NCI-H2196 treated with DMSO at 0.1 percent for 48 hours (cell line): ENCODE results near the gene GNB5.
A peak's percentile ranks its signal among the peaks of the same experiment; 100 is the strongest.

ENCODE experiments used
- DNase-seq: peaks from one replicate; lab custom pipeline; 2025; ENCODE audit not compliant: unreplicated experiment; lab: John Stamatoyannopoulos, UW

Gene GNB5

DNA sequence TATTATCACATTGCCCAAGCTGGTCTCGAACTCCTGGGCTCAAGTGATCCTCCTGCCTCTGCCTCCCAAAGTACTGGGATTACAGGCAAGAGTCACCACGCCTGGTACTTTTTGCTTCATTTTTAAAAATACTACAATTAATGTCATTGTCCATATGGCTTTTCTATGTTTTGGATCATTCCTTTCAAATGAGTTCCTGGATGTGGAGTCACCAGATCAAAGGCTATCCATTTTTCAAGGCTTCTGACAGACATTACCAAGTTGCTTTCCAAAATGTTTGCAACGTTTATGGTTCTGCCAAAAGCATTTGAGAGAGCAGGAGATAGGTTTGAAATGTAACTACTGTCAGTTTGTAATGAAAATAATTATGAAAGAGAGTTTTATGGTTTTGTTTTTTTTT is 44.4 kb downstream of the GNB5 start:
- DNase-seq: no peak

DNA sequence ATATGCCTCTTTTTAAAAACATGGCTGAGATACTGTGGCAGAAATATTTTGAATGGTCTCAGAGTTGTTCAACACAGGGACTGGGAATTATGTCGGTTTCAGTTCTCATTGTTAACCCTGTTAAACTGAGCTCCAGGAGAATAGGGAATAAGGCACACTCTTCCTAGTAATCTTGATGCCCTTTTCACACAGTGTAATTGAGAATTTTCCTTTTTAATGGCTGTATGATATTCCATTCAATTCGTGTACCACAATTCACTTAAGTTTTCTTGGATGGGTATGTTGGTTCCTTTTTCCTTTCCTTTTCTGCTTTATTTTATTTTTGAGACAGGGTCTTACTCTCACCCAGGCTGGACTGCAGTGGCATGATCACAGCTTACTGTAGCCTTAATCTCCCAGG is 44.9 kb downstream of the GNB5 start:
- DNase-seq: no peak

DNA sequence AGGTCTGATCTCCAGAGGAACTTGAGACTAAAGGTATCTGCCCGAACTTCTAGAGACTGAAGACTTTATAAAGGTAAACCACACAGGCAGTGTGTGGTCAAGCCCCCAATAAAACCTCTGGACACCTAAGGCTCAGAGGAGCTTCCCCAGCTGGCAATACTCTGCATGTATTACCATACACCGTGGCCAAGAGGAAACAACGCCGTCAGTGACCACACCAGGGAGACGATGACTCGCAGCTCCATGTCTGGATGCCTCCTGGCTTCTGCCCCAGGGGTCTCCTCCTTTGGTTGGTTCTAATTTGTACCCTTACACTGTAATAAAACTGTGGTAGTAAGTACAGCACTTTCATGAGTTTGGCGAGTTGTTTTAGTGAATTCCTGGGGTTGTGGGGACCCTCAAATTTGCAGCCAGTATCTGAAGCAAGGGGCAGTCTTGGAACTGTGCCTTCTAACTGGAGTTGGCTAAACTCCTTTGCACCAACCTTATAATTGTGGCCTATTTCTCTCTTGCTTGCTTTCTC is 46.5 kb downstream of the GNB5 start:
- DNase-seq: no peak

DNA sequence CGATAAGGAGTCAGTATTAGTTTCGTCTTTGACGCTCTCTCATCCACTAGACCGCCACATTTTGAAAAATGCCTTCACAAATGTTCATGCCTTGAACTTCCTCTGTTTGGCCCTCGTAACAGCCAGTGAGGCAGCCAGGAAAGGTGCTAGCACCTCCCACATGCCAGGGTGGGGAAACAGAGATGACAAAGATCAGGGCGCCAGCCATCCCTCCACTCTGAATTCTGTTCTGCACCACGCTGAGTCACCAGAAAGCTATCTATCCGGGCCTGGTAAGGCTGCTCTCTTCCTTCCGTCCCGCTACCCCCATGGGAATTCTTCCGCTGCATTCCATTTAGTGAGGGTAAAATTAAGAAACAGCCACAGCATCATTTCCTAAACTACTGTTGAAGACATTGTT is 47.3 kb downstream of the GNB5 start:
- no peak for DNase-seq

DNA sequence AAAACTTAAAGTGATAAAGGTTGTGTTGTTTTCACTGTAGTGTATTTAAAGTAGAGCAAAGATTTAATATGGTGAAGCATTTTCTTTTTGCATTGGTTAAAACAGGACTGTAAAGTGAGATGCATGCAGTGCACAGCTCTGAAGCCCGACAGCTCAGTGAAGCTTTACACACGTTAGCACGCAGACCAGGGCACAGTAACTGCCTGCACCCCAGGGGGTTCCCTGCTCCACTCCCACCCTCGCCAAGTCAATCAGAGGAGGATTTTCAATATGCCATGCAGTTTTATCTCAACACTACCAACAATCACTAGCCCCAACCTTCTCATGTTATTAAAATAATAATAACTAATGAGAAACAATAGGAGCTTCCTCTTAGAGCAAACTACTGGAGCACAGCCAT is 50.5 kb downstream of the GNB5 start:
- DNase-seq: no peak

DNA sequence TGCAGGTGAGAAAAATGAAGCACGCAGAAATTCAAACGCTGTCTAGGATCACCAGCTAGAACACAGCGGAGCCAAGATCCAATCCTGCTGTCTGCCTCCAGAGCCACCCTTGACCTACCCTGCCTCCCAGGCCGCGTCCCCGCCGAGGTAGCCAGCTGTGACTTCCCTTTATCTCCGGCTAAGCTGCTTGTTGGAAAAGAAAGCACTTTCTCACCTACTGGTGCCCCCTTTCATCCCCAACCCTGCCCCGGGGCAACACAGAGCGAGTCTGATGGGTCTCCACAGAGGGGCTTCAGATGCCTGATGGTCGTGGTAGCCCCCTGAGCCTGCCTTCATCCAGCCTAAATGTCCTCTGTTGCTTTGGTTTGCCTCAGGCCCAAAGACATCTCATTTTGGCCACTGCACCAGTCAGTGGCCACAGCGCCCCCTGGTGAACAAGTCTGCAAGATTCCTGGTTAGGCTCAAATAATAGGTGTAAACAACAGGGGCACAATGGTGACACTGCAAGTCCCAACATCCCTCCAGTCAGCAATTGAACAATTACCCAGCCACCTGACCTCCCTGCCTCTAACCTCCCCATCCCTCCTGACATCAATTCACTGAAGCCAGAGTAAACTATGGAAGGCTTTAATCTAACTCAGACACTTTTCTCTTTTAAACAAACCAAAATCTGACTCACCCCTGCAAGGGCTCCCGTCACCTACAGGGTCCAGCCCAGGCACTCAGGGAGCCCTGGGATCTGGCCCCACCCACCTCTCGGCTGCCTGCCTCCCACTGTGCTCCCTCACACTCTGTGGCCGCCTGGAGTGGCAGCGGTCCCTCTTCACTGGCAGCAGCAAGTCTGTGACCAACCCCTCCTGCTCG is 51.4 kb downstream of the GNB5 start:
- DNase-seq: peak; percentile 2

DNA sequence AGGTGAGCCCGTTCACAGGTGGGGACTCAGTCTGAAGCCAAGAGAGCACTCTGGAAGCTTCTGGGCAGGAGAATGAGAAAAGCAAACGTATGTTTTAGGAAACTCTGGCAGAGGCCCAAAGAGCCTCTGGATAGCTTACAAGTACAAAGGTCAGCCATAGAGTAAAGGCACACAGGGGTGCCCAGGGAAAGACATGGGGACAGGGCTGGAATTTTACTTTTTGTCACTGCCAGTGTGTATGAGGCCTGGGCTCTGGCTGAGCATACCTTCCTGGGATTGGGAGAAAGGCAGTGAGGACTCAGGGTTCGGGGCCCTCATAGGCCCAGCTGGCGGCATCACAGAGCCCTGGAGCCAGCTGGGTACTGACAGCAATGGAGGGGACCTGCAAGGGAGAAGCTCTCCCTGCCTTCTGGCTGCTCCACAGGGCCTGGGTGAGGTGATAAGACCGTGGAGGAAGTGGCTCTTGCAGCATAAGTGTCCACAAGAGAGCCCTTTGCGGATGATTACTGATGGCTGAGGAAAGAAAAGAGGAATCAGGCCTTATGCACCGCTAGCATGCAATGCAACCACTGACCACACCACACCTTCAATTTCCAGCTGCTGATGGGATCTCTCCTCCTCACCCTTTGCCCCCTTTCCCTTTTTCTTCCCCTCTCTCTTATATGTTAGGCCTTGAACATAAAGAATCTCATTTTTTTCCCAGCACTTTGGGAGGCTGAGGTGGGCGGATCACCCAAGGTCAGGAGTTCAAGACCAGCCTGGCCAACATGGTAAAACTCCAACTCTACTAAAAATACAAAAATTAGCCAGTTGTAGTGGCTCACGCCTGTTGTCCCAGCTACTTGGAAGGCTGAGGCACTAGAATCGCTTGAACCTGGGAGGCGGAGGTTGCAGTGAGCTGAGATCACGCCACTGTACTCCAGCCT is 53.5 kb downstream of the GNB5 start:
- DNase-seq: no peak

DNA sequence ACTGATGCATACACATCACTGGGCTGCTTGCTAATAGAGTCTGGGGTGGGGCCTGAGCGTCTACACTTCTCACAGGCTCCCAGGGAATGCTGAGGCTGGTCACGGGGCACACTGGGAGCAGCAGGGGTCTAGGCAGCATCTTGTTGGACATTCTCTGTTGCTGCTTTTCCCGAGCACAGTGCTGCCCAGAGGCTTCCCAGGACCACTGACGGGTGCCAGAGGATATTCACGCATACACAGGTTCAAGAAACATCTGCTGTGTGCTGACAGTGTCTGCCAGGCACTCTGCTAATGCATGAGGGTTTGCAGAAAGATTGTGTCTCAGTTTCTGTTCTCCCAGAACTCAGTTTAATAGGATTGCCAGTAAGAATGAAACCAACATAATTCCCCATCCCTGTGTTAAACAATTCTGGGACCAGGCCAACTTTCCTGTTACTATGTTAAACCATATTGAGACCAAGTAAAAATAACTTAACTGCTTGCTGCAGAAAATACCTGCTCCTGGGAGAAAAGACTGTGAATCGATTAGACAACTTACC is 54.7 kb downstream of the GNB5 start:
- DNase-seq: no peak

DNA sequence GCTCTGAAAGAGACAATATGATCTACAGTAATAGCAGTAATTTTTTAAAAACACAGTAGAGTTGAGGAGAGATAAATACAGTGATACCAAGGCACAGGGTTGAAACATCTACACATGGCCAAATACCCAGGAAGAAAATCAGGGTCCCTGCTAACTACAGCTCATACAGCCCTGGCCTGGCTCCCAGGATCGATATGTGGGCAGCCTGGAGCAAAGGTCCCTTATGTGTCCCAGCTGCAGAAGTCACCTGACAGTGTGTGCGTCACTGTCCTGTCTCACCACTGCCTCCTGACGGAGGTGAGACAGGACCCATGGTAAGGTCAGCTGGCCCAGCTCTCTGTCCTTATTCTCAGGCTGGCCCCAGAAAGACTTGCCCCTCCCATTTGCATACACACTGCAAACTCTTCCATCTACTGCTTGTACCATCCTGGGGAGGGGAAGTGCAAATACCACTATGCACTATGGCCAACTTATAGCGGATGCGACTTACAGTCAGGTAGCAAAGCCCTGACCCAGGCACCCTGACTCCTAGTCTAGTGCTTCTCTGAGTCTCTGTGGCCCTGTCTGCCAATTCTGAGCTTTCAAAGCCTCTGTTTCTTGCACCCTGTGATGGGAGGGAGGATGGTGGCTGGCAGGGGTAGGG is 56.6 kb downstream of the GNB5 start:
- no peak for DNase-seq

DNA sequence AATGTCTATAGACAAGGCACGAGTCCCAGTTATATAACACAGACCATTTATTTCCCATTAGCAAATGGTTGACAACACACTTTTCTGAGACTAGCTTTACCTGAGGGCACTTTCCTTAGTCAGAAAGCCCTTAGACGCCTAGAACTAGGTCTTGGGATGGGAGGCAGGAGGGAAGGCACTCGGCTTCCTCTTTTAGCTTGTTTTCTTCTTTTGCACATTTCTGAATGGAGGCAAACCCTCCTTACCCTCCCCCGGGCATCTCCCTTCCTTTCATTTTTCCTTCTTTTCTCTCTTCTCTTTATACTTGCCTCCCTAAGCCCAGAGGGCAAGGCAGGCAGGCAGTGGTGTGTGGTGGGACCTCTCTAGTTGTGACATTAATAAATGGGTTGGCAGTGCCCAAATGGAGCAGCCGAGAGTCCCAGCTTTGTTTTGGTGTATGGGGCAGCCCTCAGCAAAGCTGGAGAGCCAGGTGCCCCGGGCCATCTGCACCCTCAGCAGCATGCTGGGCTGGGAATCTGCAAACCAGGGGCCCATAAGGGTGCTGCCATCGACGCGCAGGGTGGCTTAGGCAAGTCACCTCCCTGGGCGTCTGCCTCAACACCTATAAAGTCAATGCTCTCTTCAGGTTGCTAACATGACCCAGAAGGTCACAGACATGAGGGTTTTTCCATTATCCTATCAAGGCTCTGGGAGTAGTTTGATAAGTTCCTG is 57.5 kb downstream of the GNB5 start:
- no peak for DNase-seq

DNA sequence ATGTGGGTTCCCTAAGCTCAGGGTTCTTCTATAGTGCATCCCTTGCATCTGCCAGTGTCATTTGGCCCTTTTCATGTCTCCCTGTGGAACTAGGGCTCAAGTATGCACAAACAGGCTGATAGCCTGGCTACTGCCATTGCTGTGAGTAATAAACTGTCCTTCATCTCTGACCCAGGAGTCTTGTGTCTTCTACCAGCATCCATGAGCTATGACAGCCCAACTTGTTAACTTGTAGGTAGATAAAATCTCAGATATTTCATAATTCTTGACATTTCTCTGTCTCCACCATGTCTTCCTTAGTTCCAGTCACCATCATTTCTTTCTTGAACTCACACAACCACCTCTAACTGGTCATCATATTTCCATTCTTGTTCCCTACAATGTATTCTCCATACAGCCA is 59.1 kb downstream of the GNB5 start:
- DNase-seq: no peak

DNA sequence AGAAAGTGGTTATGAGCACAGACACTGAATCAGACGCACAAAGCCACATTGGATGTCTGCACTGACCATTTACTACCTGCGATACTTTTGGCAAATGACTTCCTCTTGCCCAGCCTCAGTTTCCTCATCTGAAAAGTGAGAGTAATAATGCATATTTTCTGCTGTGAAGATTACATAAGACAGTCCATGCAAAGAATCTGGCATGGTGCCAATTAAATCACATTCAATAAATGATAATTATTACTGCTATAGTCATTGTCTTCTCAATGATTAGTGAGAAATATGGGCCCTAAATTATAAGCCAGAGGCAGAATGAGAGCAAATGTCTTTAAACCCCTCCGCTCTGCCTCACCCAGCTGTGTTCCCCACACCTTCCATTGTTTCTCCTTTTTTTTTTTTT is 62.6 kb downstream of the GNB5 start:
- no peak for DNase-seq

DNA sequence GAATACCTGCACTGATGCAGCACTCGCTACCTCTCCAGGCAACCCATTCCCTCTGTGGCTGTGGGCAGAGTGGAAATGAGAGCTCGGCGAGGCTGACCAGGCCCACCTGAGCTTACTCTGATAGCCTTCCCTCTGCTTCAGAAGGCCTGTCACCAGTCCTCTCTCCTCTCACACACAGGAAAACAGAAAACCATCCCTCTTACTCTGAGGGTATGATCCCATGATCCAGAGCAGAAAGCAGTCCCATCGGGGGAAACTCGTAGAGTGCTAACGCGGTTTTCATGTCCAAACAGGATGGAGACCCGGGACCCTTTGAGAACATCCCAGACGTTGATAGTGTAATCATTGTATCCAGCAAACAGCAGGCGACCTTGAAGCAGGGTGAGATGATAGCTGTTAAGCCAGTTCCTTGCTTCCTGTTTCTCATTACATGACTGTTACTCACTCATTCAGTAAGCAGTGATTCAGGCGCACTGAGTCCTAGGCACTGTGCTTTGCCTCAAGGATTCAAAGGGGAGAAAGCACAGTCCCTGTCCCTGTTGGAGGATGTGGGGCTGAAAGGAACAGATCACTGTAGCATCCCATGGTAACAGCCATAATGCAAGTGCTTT is 66.8 kb downstream of the GNB5 start:
- no peak for DNase-seq

DNA sequence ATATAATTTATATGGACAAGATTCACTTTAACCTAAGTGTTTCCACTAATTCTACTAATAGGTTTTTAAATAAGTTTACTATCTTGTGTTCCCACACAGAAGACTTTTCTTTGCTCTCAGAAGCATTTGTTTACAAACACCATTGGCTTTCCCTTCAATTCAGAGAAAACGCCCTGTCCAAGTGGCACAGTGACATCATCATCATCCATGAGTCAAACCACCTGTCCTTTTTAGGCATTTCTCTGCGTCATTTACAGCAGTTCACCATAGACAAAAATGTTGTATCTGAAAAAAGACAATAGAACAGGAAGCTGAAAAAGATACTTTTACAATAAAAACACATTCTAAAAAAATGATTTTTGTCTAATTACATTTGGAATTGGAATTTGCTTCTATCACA is 69.3 kb downstream of the GNB5 start:
- no peak for DNase-seq

DNA sequence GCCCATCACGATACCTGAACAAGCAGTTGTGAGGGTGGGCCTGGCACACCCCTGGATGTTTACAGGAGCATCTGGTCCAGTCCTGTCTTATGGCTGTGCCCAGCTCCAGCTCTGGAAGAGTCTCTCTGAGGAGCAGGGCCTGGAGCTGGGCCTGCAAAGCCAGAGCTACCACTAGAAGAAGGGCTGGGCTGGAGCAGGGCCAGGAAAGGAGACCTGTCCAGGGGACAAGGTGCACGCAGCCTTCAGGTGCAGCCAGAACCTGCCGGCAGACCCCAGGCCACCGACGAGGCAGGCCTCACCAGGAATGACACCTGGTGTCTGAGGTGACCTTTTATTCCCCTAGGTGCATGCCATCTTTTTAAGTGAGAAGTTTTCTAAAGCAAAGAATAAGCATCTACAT is 70.2 kb downstream of the GNB5 start:
- DNase-seq: no peak

DNA sequence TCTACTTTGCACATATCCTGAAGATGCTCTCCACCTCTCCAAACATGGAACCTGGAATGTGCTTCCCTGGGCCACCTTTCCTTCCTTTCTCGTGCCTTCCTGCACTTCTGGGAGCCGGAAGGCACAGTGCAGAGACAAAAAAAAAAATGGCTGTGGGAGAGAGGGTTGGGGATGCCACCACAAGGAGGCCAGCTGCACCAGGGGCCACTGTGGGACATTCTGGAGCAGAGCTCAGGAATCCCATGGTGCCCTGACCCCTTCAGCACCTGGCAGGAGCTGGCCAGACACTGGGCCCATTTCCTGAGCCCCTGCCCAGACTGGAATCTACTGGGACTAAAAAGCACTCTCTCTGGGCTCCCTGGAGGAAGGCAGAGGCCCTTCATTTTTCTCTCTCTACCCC is 70.7 kb downstream of the GNB5 start:
- DNase-seq: no peak

DNA sequence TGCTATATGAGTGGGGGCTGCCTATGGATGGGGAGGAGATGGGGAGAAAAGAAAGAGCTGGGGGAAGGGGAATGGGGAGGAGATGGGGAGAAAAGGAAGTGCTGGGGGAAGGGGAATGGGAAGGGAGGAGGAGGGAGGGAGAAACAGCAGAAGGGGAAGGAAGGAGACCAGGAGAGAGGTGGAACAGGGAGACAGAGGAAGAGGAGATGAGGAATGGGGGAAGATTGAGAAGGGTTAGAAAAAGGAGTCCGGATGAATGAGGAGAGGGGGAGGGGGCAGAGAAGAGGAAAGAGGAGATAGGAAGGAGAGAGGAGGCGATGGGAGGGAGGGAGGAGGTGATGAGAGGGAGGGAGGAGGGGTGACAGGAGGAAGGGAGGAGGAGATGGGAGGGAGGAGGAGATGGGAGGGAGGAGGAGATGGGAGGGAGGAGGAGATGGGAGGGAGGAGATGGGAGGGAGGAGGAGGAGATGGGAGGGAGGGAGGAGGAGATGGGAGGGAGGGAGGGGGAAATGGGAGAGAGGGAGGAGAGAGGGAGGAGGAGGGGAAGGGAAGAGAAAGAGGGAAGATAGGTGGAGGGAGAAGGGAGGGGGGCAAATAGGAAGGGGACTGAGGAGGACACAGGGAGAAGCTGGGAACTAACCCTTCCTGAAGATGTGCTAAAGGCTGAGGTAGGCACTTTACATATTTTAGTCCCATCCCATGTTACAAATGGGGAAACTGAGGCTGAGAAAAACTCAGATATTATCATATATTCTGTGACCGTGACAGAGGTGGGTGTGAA is 72.0 kb downstream of the GNB5 start:
- no peak for DNase-seq

DNA sequence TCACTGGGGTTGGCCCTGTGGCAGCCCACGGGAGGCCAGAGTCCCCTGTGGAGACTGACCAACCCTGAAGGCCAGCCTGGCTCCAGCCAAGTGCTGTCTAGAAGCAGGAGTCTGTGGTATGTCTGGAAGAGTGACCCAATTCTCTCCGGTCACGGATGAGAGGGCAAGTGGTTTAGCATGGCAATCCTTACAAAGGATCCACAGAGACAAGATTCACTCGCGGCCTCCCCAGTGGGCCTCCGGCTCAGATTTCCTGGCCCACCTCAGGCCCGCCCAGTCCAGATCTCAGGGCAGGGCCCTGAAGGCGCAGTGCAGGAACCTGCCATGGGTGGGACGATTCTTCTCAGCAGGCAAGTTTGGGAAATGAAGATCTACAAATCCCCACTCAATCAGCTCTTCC is 73.6 kb downstream of the GNB5 start:
- DNase-seq: no peak
